ENCODE measurements around the gene TRPM1.

DNA sequence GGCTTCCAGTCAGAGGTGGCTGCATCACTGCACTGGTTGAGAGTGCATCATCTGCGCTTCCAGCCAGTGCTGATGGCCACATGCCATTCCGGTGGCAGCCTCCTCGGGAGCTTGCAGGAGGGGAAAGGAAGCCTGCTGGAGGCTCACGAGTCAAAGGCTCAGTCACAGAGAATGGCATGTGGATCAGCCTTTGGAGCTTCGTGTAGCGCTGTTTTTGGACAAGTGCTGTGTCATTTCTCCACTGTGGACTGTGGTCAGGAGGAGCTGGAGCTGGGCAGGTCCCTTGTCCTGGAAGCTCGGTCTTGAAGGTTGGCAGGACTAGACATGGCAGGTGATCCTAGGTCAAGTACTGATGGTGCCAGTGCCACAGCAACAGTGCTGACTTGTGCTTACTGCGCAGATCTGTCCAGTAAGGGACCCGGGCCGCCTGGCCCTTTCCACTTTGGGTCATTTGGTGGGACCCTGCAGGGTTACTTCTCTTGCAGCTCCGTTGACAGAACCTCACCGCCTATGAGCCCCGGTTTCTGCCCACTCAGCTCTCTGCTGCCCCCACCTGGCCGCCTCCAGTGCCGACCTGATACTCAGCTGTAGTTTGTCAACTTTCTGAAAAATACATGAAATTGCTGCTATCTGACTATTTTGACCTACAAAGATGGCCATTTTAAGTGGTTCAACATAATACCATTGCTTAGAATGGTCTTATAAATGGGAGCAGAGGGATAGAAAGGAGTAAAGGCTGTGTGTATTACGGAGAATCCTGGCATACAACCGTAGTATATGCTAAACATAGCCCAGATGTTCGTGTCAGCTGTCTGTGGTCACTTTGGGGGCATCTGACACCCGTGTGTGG is 27.6 kb upstream of the TRPM1 start:
- TF ChIP-seq GATA3 (IDR thresholded peaks at IDR 0.05; ENCODE audit: low read depth, low read length) (no peak), GATA2 (IDR thresholded peaks at IDR 0.05; ENCODE audit: low read depth, low read length) (no peak)
